BE2C (cell line): Measurements from ENCODE around the gene FAM171A1.
"Not testable (repeated sequence)": the region's sequence is repeated elsewhere in the genome, so short reads cannot be mapped to it uniquely, and the experiment has no call there.

Experiments used
- DNase-seq: peaks from one replicate; pipeline ENCODE4 v3.0.0-alpha.2; 2020
- H3K27me3 ChIP-seq: fragments of 250-450 bp; sonication (Bioruptor Pico); 2 replicates; pipeline ENCODE4 v1.5.1; 2020; ENCODE audit warnings: mild to moderate bottlenecking
- H3K36me3 ChIP-seq: fragments of 250-450 bp; sonication (Bioruptor Pico); 2 replicates; pipeline ENCODE4 v1.5.1; 2020; ENCODE audit warnings: mild to moderate bottlenecking
- H3K4me1 ChIP-seq: fragments of 250-450 bp; sonication (Bioruptor Pico); 2 replicates; pipeline ENCODE4 v1.5.1; 2020
- H3K4me3 ChIP-seq: 2 replicates; pipeline ENCODE4 v1.5.1; 2011; ENCODE audit warnings: low read depth, low read length
- H3K9me3 ChIP-seq: fragments of 250-450 bp; sonication (Bioruptor Pico); 2 replicates; pipeline ENCODE4 v1.5.1; 2020
- CTCF ChIP-seq: IDR thresholded peaks from 2 replicates; pipeline ENCODE4 v1.5.1; 2012; ENCODE audit warnings: mild to moderate bottlenecking, low read depth, low read length

FAM171A1 gene

GRCh38 chr10:15280974-15281373 is 90.1 kb downstream of the FAM171A1 start:
- Histone ChIP-seq H3K4me1 (no peaks in the 10 kb centered on the region), H3K27me3 (no peaks in the 10 kb centered on the region), H3K4me3 (no peak overlapping the region), H3K36me3 (no peaks in the 10 kb centered on the region), H3K9me3 (no peaks in the 10 kb centered on the region)
- no peak for TF ChIP-seq CTCF
- DNase-seq = no peak

- no peak for TF ChIP-seq CTCF
- no peaks in the 10 kb centered on the region for H3K9me3 ChIP-seq
- no peaks in the 10 kb centered on the region for H3K4me1 ChIP-seq
- H3K27me3 ChIP-seq = no peaks in the 10 kb centered on the region
- no peak overlapping the region for H3K4me3 ChIP-seq
- DNase-seq = no peak
- no peaks in the 10 kb centered on the region for H3K36me3 ChIP-seq
Measured at GRCh38 chr10:15280462-15280861, 90.6 kb downstream of the FAM171A1 start.

- H3K36me3 ChIP-seq = no peaks in the 10 kb centered on the region
- DNase-seq = no peak
- H3K27me3 ChIP-seq = no peaks in the 10 kb centered on the region
- TF ChIP-seq CTCF = no peak
- no peak overlapping the region for H3K4me3 ChIP-seq
- H3K9me3 ChIP-seq = no peaks in the 10 kb centered on the region
- no peaks in the 10 kb centered on the region for H3K4me1 ChIP-seq
Measured at GRCh38 chr10:15279236-15279635, 91.9 kb downstream of the FAM171A1 start.

GRCh38 chr10:15278786-15279185 is 92.3 kb downstream of the FAM171A1 start:
- Histone ChIP-seq H3K9me3 (no peaks in the 10 kb centered on the region), H3K4me1 (no peaks in the 10 kb centered on the region), H3K4me3 (no peak overlapping the region), H3K36me3 (no peaks in the 10 kb centered on the region), H3K27me3 (no peaks in the 10 kb centered on the region)
- no peak for TF ChIP-seq CTCF
- DNase-seq = no peak

GRCh38 chr10:15276039-15276438 is 95.0 kb downstream of the FAM171A1 start:
- H3K4me1 ChIP-seq, DNase-seq, H3K4me3 ChIP-seq, H3K36me3 ChIP-seq, H3K27me3 ChIP-seq, H3K9me3 ChIP-seq: not testable (repeated sequence)

- not testable (repeated sequence) for H3K4me1 ChIP-seq, H3K36me3 ChIP-seq, H3K9me3 ChIP-seq, H3K27me3 ChIP-seq, H3K4me3 ChIP-seq, DNase-seq
Measured at GRCh38 chr10:15269838-15270237, 101.3 kb downstream of the FAM171A1 start.

- no peak for DNase-seq
- no peaks in the 10 kb centered on the region for H3K9me3 ChIP-seq
- no peak for TF ChIP-seq CTCF
- H3K4me3 ChIP-seq = no peak overlapping the region
- H3K4me1 ChIP-seq = no peaks in the 10 kb centered on the region
- no peaks in the 10 kb centered on the region for H3K36me3 ChIP-seq
- no peaks in the 10 kb centered on the region for H3K27me3 ChIP-seq
Measured at GRCh38 chr10:15267496-15267895, 103.6 kb downstream of the FAM171A1 start.
